GM12878 (cell line): ENCODE results near the gene SUMF1. TPM values are rescaled to one million over a fixed set of nuclear protein-coding genes. Genes with fewer than 3 reads are reported as not detected.

Source experiments
- ATAC-seq: fragments of 200-7000 bp; cut with Tn5 transposase; 3 replicates; pipeline ENCODE4 v1.9.1; 2020; ENCODE audit warnings: mild to moderate bottlenecking, moderate library complexity
- BruUV-seq: library from RNA; stranded (reverse); fragments of 400-500 nt; replicated peaks from 2 replicates; lab custom pipeline; 2021; lab: Mats Ljungman, UMichigan
- CTCF ChIA-PET: fragments of 300-600 bp; sonication (Branson Sonifier 250); formaldehyde crosslinking; extraction: SDS; loops from one replicate; lab custom pipeline; 2021; ENCODE audit warnings: inconsistent platforms; lab: Yijun Ruan, JAX
- POLR2A ChIA-PET: fragments of 350-600 bp; formaldehyde crosslinking; extraction: SDS; loops from one replicate; lab custom pipeline; 2021; ENCODE audit warnings: inconsistent platforms; lab: Charles Lee
- RAD21 ChIA-PET: fragments of 300-600 bp; sonication (Branson Sonifier 250); formaldehyde crosslinking; loops from one replicate; lab custom pipeline; 2023; ENCODE audit warnings: antibody characterized with exemption; ENCODE audit not compliant: unreplicated experiment; lab: Charles Lee
- SMC1A ChIA-PET: fragments of 300-600 bp; sonication (Branson Sonifier 250); formaldehyde crosslinking; loops from one replicate; lab custom pipeline; 2023; ENCODE audit not compliant: unreplicated experiment, uncharacterized antibody; lab: Charles Lee
- DNase-seq: peaks from one replicate; pipeline ENCODE4 v3.0.0-alpha.2; 2011; ENCODE audit warnings: low read depth, low spot score
- FAIRE-seq: peaks from 3 replicates; lab custom pipeline; 2011; peaks lifted over from hg19 to GRCh38; lab: Jason Lieb, UNC
- H2AFZ ChIP-seq: 2 replicates; pipeline ENCODE4 v1.6.0; 2011; ENCODE audit warnings: low read depth, low read length, control low read depth; ENCODE audit not compliant: control insufficient read depth
- H3K27ac ChIP-seq: 2 replicates; pipeline ENCODE4 v1.5.1; 2011; ENCODE audit warnings: control low read depth; ENCODE audit not compliant: control insufficient read depth, insufficient read depth
- H3K27me3 ChIP-seq, 2 experiments: replicated peaks in 1 of 2; 2 replicates each; pipeline versions ENCODE4 v1.6.0 to v1.6.1; 2011; ENCODE audit warnings: low read length in 1 of 2; ENCODE audit not compliant: control insufficient read depth in 2 of 2, insufficient read depth in 2 of 2
- H3K36me3 ChIP-seq, 2 experiments: 2 replicates each; pipeline ENCODE4 v1.5.1; 2011; ENCODE audit warnings: low read length in 1 of 2; ENCODE audit not compliant: control insufficient read depth in 2 of 2, insufficient read depth in 2 of 2
- H3K4me1 ChIP-seq: 2 replicates; pipeline ENCODE4 v1.6.1; 2011; ENCODE audit warnings: mild to moderate bottlenecking, low read length, moderate library complexity, mixed read lengths; ENCODE audit not compliant: control insufficient read depth, insufficient read depth
- H3K4me2 ChIP-seq: 2 replicates; pipeline ENCODE4 v1.6.0; 2011; ENCODE audit warnings: control low read depth; ENCODE audit not compliant: control insufficient read depth, insufficient read depth
- H3K4me3 ChIP-seq: fragments of 200-600 bp; sonication (generic); 2 replicates; pipeline ENCODE4 v1.5.1; 2016
- H3K79me2 ChIP-seq: 2 replicates; pipeline ENCODE4 v1.6.0; 2011; ENCODE audit warnings: low read length; ENCODE audit not compliant: control insufficient read depth, insufficient read depth
- H3K9ac ChIP-seq: 2 replicates; pipeline ENCODE4 v1.8.0; 2011; ENCODE audit warnings: low read length, control low read depth, mixed read lengths; ENCODE audit not compliant: control insufficient read depth, insufficient read depth
- H3K9me3 ChIP-seq: replicated peaks from 3 replicates; pipeline ENCODE4 v1.5.1; 2011; ENCODE audit warnings: mild to moderate bottlenecking, low read length; ENCODE audit not compliant: control insufficient read depth, insufficient read depth
- H4K20me1 ChIP-seq: 2 replicates; pipeline ENCODE4 v1.6.0; 2011; ENCODE audit not compliant: control insufficient read depth, insufficient read depth
- EGR1 ChIP-seq, 2 experiments: IDR thresholded peaks; 1 replicate in 1 of 2; 2 replicates in 1 of 2; pipeline ENCODE4 v1.6.1; 2011 to 2012; ENCODE audit warnings: low read depth in 2 of 2, low read length in 2 of 2, borderline replicate concordance in 1 of 2, mild to moderate bottlenecking in 1 of 2, moderate library complexity in 1 of 2
- MTA2 ChIP-seq: fragments of 450-650 bp; IDR thresholded peaks from 2 replicates; pipeline ENCODE4 v1.6.1; 2016; ENCODE audit warnings: low read depth, mild to moderate bottlenecking, moderate library complexity
- MYC ChIP-seq: IDR thresholded peaks from 2 replicates; pipeline ENCODE4 v1.6.1; 2011; ENCODE audit warnings: mild to moderate bottlenecking, low read length, moderate library complexity, inconsistent platforms; ENCODE audit not compliant: insufficient read depth, insufficient replicate concordance, insufficient read length, severe bottlenecking
- NFIC ChIP-seq: IDR thresholded peaks from 2 replicates; pipeline ENCODE4 v1.6.1; 2012; ENCODE audit warnings: low read depth, mild to moderate bottlenecking, inconsistent platforms, low read length, moderate library complexity
- NFYA ChIP-seq: IDR thresholded peaks from 2 replicates; pipeline ENCODE4 v1.6.1; 2011; ENCODE audit warnings: low read depth, mild to moderate bottlenecking, low read length, improper control_type of control experiment, borderline replicate concordance
- POU2F2 ChIP-seq: IDR thresholded peaks from 3 replicates; pipeline ENCODE4 v1.6.1; 2011; ENCODE audit warnings: low read depth, mild to moderate bottlenecking, low read length, borderline replicate concordance
- SREBF1 ChIP-seq: IDR thresholded peaks from 2 replicates; pipeline ENCODE4 v1.6.1; 2012; ENCODE audit warnings: mild to moderate bottlenecking, low read length
- WGBS: methylation state at CpG from one replicate; pipeline ENCODE4 v1.1.6; 2016; ENCODE audit warnings: low lambda C conversion rate; ENCODE audit not compliant: insufficient replicate concordance, insufficient coverage; ENCODE audit errors: missing lambda C conversion rate; 5-methylcytosine and 5-hydroxymethylcytosine counted together
- in situ Hi-C: fragments of 300-500 bp; cut with MboI; formaldehyde crosslinking; loops from 9 replicates; pipeline ENCODE4 v1.14.3; 2018; ENCODE audit warnings: mixed read lengths
- intact Hi-C: fragments of 100-400 bp; cut with micrococcal nuclease; formaldehyde crosslinking; loops from one replicate; pipeline ENCODE4 v1.14.2; 2022; ENCODE audit not compliant: unreplicated experiment
- polyA plus RNA-seq, 11 experiments: library from polyadenylated mRNA; depleted of rRNA in 4 of 11; unstranded in 6 of 11; stranded (reverse) in 5 of 11; fragments of >200 nt; fragmentation: Nextera tagmentation in 4 of 11; fragmentation: Illumina TruSeq in 1 of 11; extraction: Ambion mirVana in 4 of 11; extraction: Trizol in 1 of 11; gene quantifications; 1 replicate in 1 of 11; 2 replicates in 10 of 11; pipeline versions ENCODE4 v1.2.1 to v1.2.3, GENCODE V29; 2011 to 2016; ENCODE audit warnings: inconsistent platforms in 2 of 11, missing spikeins in 2 of 11, low read depth in 1 of 11
- total RNA-seq, 4 experiments: library from RNA; depleted of rRNA in 3 of 4; stranded (reverse); fragments of >200 nt in 3 of 4; fragmentation: Illumina TruSeq in 1 of 4; extraction: Trizol in 1 of 4; gene quantifications; 2 replicates each; pipeline versions ENCODE4 v1.2.1 to v1.2.3, GENCODE V29; 2013 to 2021
- TF ChIP-seq, protein P1 (sequence below): IDR thresholded peaks from 2 replicates; pipeline ENCODE4 v1.6.1; 2012; ENCODE audit warnings: improper control_type of control experiment, low read depth, low read length; ENCODE audit not compliant: insufficient replicate concordance
- TF ChIP-seq, protein P2 (sequence below): IDR thresholded peaks from 2 replicates; pipeline ENCODE4 v1.6.1; 2012; ENCODE audit warnings: mild to moderate bottlenecking, low read depth, low read length

Gene SUMF1
- total and polyA plus RNA-seq, 10 of the 15 experiments (the other 5 are each of a cell fraction or from before 2014, with no cell fraction given): 3.2 to 14.3 (median 8.5) TPM

DNA sequence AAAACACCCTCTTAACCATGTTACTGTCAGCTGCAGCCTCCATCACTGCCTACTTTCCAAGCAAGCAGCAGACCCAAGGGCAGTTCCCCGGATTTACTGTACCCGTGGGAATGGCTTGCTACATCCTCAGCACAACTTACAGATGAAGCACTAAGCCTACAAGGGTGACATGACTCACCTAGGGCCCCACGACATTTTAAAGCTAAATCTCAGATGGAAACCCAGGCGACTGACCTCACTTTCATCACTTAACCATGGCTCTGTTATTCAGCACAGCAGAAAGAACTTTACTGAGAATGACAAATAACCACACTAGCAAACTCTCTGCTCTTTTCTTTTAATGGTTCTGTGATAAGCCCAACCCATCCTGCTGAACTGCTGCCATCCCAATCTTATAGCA, 65.6 kb downstream of the SUMF1 start (continued):
- TF ChIP-seq, protein P1, sequence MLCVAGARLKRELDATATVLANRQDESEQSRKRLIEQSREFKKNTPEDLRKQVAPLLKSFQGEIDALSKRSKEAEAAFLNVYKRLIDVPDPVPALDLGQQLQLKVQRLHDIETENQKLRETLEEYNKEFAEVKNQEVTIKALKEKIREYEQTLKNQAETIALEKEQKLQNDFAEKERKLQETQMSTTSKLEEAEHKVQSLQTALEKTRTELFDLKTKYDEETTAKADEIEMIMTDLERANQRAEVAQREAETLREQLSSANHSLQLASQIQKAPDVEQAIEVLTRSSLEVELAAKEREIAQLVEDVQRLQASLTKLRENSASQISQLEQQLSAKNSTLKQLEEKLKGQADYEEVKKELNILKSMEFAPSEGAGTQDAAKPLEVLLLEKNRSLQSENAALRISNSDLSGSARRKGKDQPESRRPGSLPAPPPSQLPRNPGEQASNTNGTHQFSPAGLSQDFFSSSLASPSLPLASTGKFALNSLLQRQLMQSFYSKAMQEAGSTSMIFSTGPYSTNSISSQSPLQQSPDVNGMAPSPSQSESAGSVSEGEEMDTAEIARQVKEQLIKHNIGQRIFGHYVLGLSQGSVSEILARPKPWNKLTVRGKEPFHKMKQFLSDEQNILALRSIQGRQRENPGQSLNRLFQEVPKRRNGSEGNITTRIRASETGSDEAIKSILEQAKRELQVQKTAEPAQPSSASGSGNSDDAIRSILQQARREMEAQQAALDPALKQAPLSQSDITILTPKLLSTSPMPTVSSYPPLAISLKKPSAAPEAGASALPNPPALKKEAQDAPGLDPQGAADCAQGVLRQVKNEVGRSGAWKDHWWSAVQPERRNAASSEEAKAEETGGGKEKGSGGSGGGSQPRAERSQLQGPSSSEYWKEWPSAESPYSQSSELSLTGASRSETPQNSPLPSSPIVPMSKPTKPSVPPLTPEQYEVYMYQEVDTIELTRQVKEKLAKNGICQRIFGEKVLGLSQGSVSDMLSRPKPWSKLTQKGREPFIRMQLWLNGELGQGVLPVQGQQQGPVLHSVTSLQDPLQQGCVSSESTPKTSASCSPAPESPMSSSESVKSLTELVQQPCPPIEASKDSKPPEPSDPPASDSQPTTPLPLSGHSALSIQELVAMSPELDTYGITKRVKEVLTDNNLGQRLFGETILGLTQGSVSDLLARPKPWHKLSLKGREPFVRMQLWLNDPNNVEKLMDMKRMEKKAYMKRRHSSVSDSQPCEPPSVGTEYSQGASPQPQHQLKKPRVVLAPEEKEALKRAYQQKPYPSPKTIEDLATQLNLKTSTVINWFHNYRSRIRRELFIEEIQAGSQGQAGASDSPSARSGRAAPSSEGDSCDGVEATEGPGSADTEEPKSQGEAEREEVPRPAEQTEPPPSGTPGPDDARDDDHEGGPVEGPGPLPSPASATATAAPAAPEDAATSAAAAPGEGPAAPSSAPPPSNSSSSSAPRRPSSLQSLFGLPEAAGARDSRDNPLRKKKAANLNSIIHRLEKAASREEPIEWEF: no peak
- TF ChIP-seq MYC (no peak), MTA2 (no peak), NFIC (no peak)

DNA sequence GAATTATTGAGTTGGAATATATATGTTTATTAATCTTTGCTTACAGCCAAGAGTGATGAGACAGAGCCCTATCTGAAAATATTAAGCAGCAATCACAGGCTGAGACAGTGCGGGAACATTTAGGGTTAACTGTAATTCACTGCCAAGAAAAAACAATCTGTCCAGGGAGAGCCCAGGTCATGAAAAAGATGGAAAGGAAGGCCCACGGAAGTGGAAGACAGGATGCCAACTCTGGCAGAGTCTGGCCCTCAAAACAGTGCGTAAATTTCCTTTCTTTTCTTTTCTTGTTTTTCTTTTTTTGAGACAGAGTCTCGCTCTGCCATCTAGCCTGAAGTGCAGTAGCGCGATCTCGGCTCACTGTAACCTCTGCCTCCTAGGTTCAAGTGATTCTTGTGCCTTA, 67.6 kb downstream of the SUMF1 start:
- Histone ChIP-seq H2AFZ (no peak overlapping the region), H4K20me1 (no peaks in the 10 kb centered on the region), H3K27ac (no peak overlapping the region), H3K27me3 (no peaks in the 10 kb centered on the region), H3K79me2 (no peaks in the 10 kb centered on the region), H3K36me3 (no peaks in the 10 kb centered on the region), H3K9ac (no peak overlapping the region), H3K4me3 (no peak overlapping the region), H3K4me1 (no peaks in the 10 kb centered on the region), H3K9me3 (no peaks in the 10 kb centered on the region), H3K4me2 (no peak overlapping the region)
- CTCF ChIA-PET: no interaction called here
- 98% methylated on average over 7 of the region's 7 CpGs for WGBS
- POLR2A ChIA-PET: no interaction called here
- FAIRE-seq: no peak
- SMC1A ChIA-PET: no interaction called here
- ATAC-seq: no peak
- RAD21 ChIA-PET: no interaction called here
- TF ChIP-seq, protein P2, sequence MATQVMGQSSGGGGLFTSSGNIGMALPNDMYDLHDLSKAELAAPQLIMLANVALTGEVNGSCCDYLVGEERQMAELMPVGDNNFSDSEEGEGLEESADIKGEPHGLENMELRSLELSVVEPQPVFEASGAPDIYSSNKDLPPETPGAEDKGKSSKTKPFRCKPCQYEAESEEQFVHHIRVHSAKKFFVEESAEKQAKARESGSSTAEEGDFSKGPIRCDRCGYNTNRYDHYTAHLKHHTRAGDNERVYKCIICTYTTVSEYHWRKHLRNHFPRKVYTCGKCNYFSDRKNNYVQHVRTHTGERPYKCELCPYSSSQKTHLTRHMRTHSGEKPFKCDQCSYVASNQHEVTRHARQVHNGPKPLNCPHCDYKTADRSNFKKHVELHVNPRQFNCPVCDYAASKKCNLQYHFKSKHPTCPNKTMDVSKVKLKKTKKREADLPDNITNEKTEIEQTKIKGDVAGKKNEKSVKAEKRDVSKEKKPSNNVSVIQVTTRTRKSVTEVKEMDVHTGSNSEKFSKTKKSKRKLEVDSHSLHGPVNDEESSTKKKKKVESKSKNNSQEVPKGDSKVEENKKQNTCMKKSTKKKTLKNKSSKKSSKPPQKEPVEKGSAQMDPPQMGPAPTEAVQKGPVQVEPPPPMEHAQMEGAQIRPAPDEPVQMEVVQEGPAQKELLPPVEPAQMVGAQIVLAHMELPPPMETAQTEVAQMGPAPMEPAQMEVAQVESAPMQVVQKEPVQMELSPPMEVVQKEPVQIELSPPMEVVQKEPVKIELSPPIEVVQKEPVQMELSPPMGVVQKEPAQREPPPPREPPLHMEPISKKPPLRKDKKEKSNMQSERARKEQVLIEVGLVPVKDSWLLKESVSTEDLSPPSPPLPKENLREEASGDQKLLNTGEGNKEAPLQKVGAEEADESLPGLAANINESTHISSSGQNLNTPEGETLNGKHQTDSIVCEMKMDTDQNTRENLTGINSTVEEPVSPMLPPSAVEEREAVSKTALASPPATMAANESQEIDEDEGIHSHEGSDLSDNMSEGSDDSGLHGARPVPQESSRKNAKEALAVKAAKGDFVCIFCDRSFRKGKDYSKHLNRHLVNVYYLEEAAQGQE: no peak
- TF ChIP-seq SREBF1 (no peak), NFYA (no peak), POU2F2 (no peak), EGR1 (IDR thresholded peaks at IDR 0.05; ENCODE audit: borderline replicate concordance in 1 of 2, low read depth in 2 of 2, low read length in 2 of 2) (no peak)
- DNase-seq: no peak
- no TSS peak for BruUV-seq
- intact Hi-C loops: no loop called here
- in situ Hi-C loops: no loop called here
